B cell (primary cell): Measurements from ENCODE around the gene DYDC1. TPM values are rescaled to one million over a fixed set of nuclear protein-coding genes. Genes with fewer than 3 reads are reported as not detected.

Experiments
- ATAC-seq: fragments of 200-7000 bp; cut with Tn5 transposase; one replicate; pipeline ENCODE4 v1.10.0; 2021; ENCODE audit warnings: low read depth, mild to moderate bottlenecking, moderate number of reproducible peaks, moderate library complexity
- CTCF ChIA-PET: fragments of 350-600 bp; sonication (Branson Sonifier 250); formaldehyde crosslinking; loops from one replicate; lab custom pipeline; 2021; ENCODE audit warnings: antibody characterized with exemption, inconsistent platforms; lab: Charles Lee
- POLR2A ChIA-PET: fragments of 350-600 bp; sonication (Branson Sonifier 250); formaldehyde crosslinking; loops from one replicate; lab custom pipeline; 2021; ENCODE audit warnings: antibody characterized with exemption; lab: Charles Lee
- DNase-seq: peaks from one replicate; pipeline ENCODE4 v3.0.0; 2013
- H2AFZ ChIP-seq: 2 replicates; pipeline ENCODE4 v1.6.1; 2012; ENCODE audit warnings: mild to moderate bottlenecking, low read depth, low read length; ENCODE audit not compliant: insufficient read depth, poor library complexity, severe bottlenecking
- H3K27ac ChIP-seq, 2 donors: 1 replicate in 1 of 2; 2 replicates in 1 of 2; pipeline ENCODE4 v1.5.1; 2012 to 2013; ENCODE audit warnings: low read length in 2 of 2, mild to moderate bottlenecking in 2 of 2, moderate library complexity in 1 of 2
- H3K27me3 ChIP-seq, 4 experiments: fragments of 200-600 bp in 1 of 4; sonication (generic) in 1 of 4; replicated peaks in 1 of 4; 1 replicate in 2 of 4; 2 replicates in 2 of 4; pipeline versions ENCODE4 v1.6.1 to v1.7.0; 2013 to 2016; ENCODE audit warnings: low read length in 3 of 4, mild to moderate bottlenecking in 2 of 4, mixed read lengths in 1 of 4, moderate library complexity in 1 of 4; ENCODE audit not compliant: insufficient read depth in 4 of 4, control insufficient read depth in 3 of 4; ENCODE audit errors: control extremely low read depth in 1 of 4
- H3K36me3 ChIP-seq, 2 experiments: replicated peaks in 1 of 2; 1 replicate in 1 of 2; 2 replicates in 1 of 2; pipeline versions ENCODE4 v1.6.1 to v1.7.1; 2013; ENCODE audit warnings: low read length in 1 of 2; ENCODE audit not compliant: insufficient read depth in 2 of 2, control insufficient read depth in 1 of 2; ENCODE audit errors: control extremely low read depth in 1 of 2, extremely low read depth in 1 of 2
- H3K4me1 ChIP-seq, 2 donors: fragments of 200-600 bp in 1 of 2; sonication (generic) in 1 of 2; 1 replicate in 1 of 2; 2 replicates in 1 of 2; pipeline versions ENCODE4 v1.5.1 to v1.6.1; 2013 to 2017; ENCODE audit warnings: low read length in 2 of 2; ENCODE audit not compliant: control insufficient read depth in 2 of 2, insufficient read depth in 2 of 2
- H3K4me2 ChIP-seq: replicated peaks from 2 replicates; pipeline ENCODE3; 2012; ENCODE audit warnings: mild to moderate bottlenecking, low read depth, low read length; ENCODE audit not compliant: poor library complexity, severe bottlenecking
- H3K4me3 ChIP-seq, 5 experiments: fragments of 200-600 bp in 1 of 5; sonication (generic) in 1 of 5; 1 replicate in 3 of 5; 2 replicates in 2 of 5; pipeline versions ENCODE4 v1.5.1 to v1.7.0; 2011 to 2016; ENCODE audit warnings: low read length in 4 of 5, mild to moderate bottlenecking in 4 of 5, low read depth in 2 of 5, control low read depth in 1 of 5, moderate library complexity in 1 of 5; ENCODE audit not compliant: insufficient read depth in 1 of 5; ENCODE audit errors: control extremely low read depth in 1 of 5, extremely low read depth in 1 of 5
- H3K79me2 ChIP-seq: fragments of 200-600 bp; sonication (generic); one replicate; pipeline ENCODE4 v1.6.0; 2016; ENCODE audit warnings: low read length; ENCODE audit not compliant: control insufficient read depth, insufficient read depth
- H3K9ac ChIP-seq: fragments of 200-600 bp; sonication (generic); 2 replicates; pipeline ENCODE4 v1.6.1; 2017; ENCODE audit warnings: mild to moderate bottlenecking, low read length, moderate library complexity
- H3K9me3 ChIP-seq, 3 donors: one replicate each; pipeline versions ENCODE4 v1.6.1 to v1.7.1; 2013; ENCODE audit warnings: low read length in 2 of 3; ENCODE audit not compliant: control insufficient read depth in 2 of 3, insufficient read depth in 1 of 3; ENCODE audit errors: control extremely low read depth in 1 of 3
- H4K20me1 ChIP-seq: 2 replicates; pipeline ENCODE4 v1.6.0; 2012; ENCODE audit warnings: mild to moderate bottlenecking, low read length; ENCODE audit not compliant: insufficient read depth, control insufficient read depth, poor library complexity, severe bottlenecking
- H3K27ac Mint-ChIP-seq: one replicate; pipeline ENCODE4 v1.8.0; 2021; ENCODE audit warnings: mixed read lengths
- H3K27me3 Mint-ChIP-seq: one replicate; pipeline ENCODE4 v1.8.0; 2021; ENCODE audit warnings: mixed read lengths
- H3K4me1 Mint-ChIP-seq: one replicate; pipeline ENCODE4 v1.8.0; 2021; ENCODE audit warnings: mixed read lengths
- H3K4me3 Mint-ChIP-seq: one replicate; pipeline ENCODE4 v1.8.0; 2021; ENCODE audit warnings: mixed read lengths
- H3K9me3 Mint-ChIP-seq: one replicate; pipeline ENCODE4 v1.8.0; 2022; ENCODE audit warnings: mixed read lengths; ENCODE audit not compliant: insufficient read depth
- CTCF ChIP-seq: fragments of 200-600 bp; IDR thresholded peaks from one replicate; pipeline ENCODE4 v1.8.0; 2022; ENCODE audit warnings: antibody characterized with exemption, mild to moderate bottlenecking
- EZH2 ChIP-seq: IDR thresholded peaks from 2 replicates; pipeline ENCODE4 v1.6.1; 2012; ENCODE audit warnings: borderline replicate concordance, low read depth, mild to moderate bottlenecking, moderate library complexity, low read length; ENCODE audit not compliant: insufficient read depth, poor library complexity, severe bottlenecking
- WGBS: methylation state at CpG from one replicate; pipeline ENCODE4 v1.1.5; 2013; ENCODE audit warnings: missing lambda C conversion rate; ENCODE audit not compliant: insufficient coverage; 5-methylcytosine and 5-hydroxymethylcytosine counted together
- intact Hi-C: fragments of 100-400 bp; cut with micrococcal nuclease; formaldehyde crosslinking; loops from one replicate; pipeline ENCODE4 v1.10.0; 2022
- polyA plus RNA-seq: library from polyadenylated mRNA; depleted of rRNA; stranded (reverse); fragments of >200 nt; gene quantifications from 2 replicates; pipeline ENCODE4 v1.2.3, GENCODE V29; 2012
- total RNA-seq, 2 donors: library from RNA; stranded (reverse); fragments of 120-200 nt in 1 of 2; gene quantifications; 1 replicate in 1 of 2; 2 replicates in 1 of 2; pipeline versions ENCODE4 v1.2.3 to v1.2.4, GENCODE V29; 2013 to 2022

DYDC1 gene
- total and polyA plus RNA-seq, 2 donors (not counting 1 experiment from before 2014, with no cell fraction given), result not detected

DNA sequence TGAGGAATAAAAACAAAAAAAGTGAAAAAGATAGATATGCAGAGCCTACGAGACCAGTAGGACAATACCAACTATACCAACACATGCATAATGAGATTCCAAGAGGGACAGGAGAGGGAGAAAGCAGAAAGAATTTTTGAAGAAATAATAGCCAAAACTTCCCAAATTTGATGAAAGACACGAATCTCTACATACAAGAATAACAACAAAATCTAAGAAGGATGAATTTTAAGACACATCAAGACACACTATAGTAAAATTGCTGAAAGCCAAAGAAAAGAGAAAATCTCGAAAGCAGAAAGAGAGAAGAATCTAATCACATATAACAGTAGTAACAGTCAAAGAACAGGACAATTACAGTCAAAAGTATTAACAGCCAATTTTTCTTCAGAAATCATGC is 59.6 kb downstream of the DYDC1 start:
- Histone ChIP-seq H3K27me3 (peaks cover 0 to 3% (median 0%) of the 10 kb centered on the region in 4 experiments), H2AFZ (no peak overlapping the region), H3K27ac (no peak overlapping the region), H3K4me1 (no peaks in the 10 kb centered on the region), H3K79me2 (no peaks in the 10 kb centered on the region), H4K20me1 (no peaks in the 10 kb centered on the region), H3K4me3 (no peak overlapping the region), H3K9me3 (peaks cover 2 to 12% (median 6%) of the 10 kb centered on the region in 3 donors), H3K4me2 (no peak overlapping the region), H3K9ac (no peak overlapping the region), H3K36me3 (no peaks in the 10 kb centered on the region)
- no peaks in the 10 kb centered on the region for H3K4me1 Mint-ChIP-seq
- H3K27ac Mint-ChIP-seq, result no peak overlapping the region
- peaks cover 15% of the 10 kb centered on the region for H3K9me3 Mint-ChIP-seq
- no peak overlapping the region for H3K4me3 Mint-ChIP-seq
- no peak for DNase-seq
- ATAC-seq, result no peak
- intact Hi-C loops, result no loop called here
- CTCF ChIA-PET, result no interaction called here
- POLR2A ChIA-PET, result no interaction called here
- WGBS, result no CpG with 5 or more reads among the region's 3 CpGs
- TF ChIP-seq EZH2 (no peak), CTCF (no peak)
- peaks cover 12% of the 10 kb centered on the region for H3K27me3 Mint-ChIP-seq

- peaks cover 0 to 3% (median 0%) of the 10 kb centered on the region in 4 experiments for H3K27me3 ChIP-seq
- H3K27ac ChIP-seq, result no peak overlapping the region
- Mint-ChIP-seq H3K27ac (no peak overlapping the region), H3K4me3 (no peak overlapping the region), H3K27me3 (peaks cover 32% of the 10 kb centered on the region), H3K9me3 (peaks cover 5% of the 10 kb centered on the region), H3K4me1 (no peaks in the 10 kb centered on the region)
- TF ChIP-seq CTCF, result no peak
- no peak for TF ChIP-seq EZH2
- WGBS, result 80% methylated on average over 5 of the region's 6 CpGs
- DNase-seq (no peak), ATAC-seq (no peak)
- ChIA-PET POLR2A (no interaction called here), CTCF (no interaction called here)
- no peaks in the 10 kb centered on the region for H3K4me1 ChIP-seq
- intact Hi-C loops, result no loop called here
- H2AFZ ChIP-seq, result no peak overlapping the region
- no peaks in the 10 kb centered on the region for H3K36me3 ChIP-seq
- H3K9me3 ChIP-seq, result peaks cover 0 to 4% (median 0%) of the 10 kb centered on the region in 3 donors
- no peak overlapping the region for H3K4me2 ChIP-seq
- H4K20me1 ChIP-seq, result no peaks in the 10 kb centered on the region
- H3K79me2 ChIP-seq, result no peaks in the 10 kb centered on the region
- H3K9ac ChIP-seq, result no peak overlapping the region
- H3K4me3 ChIP-seq, result no peak overlapping the region
These were observed 63.8 kb downstream of the DYDC1 start for GRCh38 chr10:80292607-80293239.
